HG03039 (cell line): Measurements from ENCODE around the gene FBXO3.
"Not testable (repeated sequence)": the region's sequence is repeated elsewhere in the genome, so short reads cannot be mapped to it uniquely, and the experiment has no call there.

ENCODE experiments used
- ATAC-seq: cut with Tn5 transposase; IDR thresholded peaks from one replicate; pipeline ENCODE4 v1.9.1; 2021; ENCODE audit warnings: mild to moderate bottlenecking, moderate library complexity; ENCODE audit not compliant: unreplicated experiment

FBXO3 gene

GRCh38 chr11:33773987-33774735 lies at the start of gene FBXO3:
Gene FBXO3, minus strand, starts transcription at chr11:33774520. Its CDS starts 23 bp downstream, at chr11:33774497.
- peak; percentile 80 for ATAC-seq

GRCh38 chr11:33822981-33823380 lies 48.7 kb upstream of the FBXO3 start:
- not testable (repeated sequence) for ATAC-seq

- ATAC-seq, result no peak
Measured at GRCh38 chr11:33819278-33820035, 45.1 kb upstream of the FBXO3 start.

- ATAC-seq, result no peak
Measured at GRCh38 chr11:33808228-33808828, 34.0 kb upstream of the FBXO3 start.

GRCh38 chr11:33804471-33804870 lies 30.2 kb upstream of the FBXO3 start:
- ATAC-seq, result no peak

GRCh38 chr11:33802194-33802950 lies 28.1 kb upstream of the FBXO3 start:
- ATAC-seq, result no peak

GRCh38 chr11:33801821-33802193 lies 27.5 kb upstream of the FBXO3 start:
- no peak for ATAC-seq

- ATAC-seq, result no peak
Measured at GRCh38 chr11:33797879-33798278, 23.6 kb upstream of the FBXO3 start.

- ATAC-seq, result no peak
Measured at GRCh38 chr11:33790040-33790439, 15.7 kb upstream of the FBXO3 start.

GRCh38 chr11:33788095-33788494 lies 13.8 kb upstream of the FBXO3 start:
- not testable (repeated sequence) for ATAC-seq

- ATAC-seq, result no peak
Measured at GRCh38 chr11:33787076-33787475, 12.8 kb upstream of the FBXO3 start.

GRCh38 chr11:33785609-33786008 lies 11.3 kb upstream of the FBXO3 start:
- no peak for ATAC-seq

GRCh38 chr11:33779849-33780528 lies 5.7 kb upstream of the FBXO3 start:
- ATAC-seq, result no peak

GRCh38 chr11:33778675-33779074 lies 4.4 kb upstream of the FBXO3 start:
- no peak for ATAC-seq

GRCh38 chr11:33777906-33778305 lies 3.6 kb upstream of the FBXO3 start:
- ATAC-seq, result no peak

GRCh38 chr11:33775832-33776470 lies 1.6 kb upstream of the FBXO3 start:
- no peak for ATAC-seq

- ATAC-seq, result no peak
Measured at GRCh38 chr11:33775467-33775807, 1.1 kb upstream of the FBXO3 start.

- no peak for ATAC-seq
Measured at GRCh38 chr11:33774736-33775466, 581 bp upstream of the FBXO3 start.

- peak; percentile 17 for ATAC-seq
Measured at GRCh38 chr11:33773404-33773986, 825 bp downstream of the FBXO3 start.
